ENCODE data around the gene CPNE5.

DNA sequence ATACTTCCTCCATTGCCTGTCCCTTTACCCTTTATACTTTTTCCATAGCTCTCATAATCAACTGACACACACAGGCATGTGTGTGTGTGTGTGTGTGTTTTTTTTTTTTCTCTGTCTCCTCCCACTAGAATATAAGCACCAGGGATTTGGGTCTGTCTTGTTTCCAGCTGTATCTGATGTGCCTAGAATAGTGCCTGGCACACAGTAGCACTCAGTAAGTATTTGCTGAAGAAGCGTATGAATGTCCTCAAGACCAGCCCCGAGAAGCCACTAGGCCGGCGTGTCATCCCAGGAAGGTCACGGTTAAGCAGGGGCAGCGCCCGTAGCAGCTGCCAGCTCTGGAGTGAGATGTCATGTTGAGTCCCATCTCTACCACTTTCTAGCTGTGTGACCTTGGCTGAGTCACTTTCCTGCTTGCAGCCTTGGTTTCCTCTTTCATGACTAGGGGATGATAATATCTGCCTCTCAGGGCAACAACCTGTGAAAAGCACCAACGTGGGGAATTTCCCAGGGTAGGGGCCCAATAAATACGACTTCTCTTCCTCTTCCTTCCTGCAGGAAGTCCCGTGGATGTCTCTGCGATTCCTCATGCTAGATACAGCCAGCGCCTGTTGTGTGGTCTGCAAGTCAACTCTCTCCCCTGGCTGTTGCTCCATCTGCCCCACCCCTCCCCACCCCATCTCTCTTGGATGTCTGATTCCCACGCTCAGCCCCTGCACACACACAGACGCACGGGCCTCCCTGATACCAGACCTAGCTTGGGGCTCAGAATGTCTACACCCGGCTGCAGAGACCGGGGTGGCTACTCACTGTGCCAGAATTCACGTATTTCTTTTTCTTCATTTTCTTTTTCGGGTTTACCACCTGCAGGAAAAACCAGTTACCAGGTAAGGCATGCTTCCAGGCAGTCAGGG, 83.6 kb downstream of the CPNE5 start:
- TF ChIP-seq, protein P1, sequence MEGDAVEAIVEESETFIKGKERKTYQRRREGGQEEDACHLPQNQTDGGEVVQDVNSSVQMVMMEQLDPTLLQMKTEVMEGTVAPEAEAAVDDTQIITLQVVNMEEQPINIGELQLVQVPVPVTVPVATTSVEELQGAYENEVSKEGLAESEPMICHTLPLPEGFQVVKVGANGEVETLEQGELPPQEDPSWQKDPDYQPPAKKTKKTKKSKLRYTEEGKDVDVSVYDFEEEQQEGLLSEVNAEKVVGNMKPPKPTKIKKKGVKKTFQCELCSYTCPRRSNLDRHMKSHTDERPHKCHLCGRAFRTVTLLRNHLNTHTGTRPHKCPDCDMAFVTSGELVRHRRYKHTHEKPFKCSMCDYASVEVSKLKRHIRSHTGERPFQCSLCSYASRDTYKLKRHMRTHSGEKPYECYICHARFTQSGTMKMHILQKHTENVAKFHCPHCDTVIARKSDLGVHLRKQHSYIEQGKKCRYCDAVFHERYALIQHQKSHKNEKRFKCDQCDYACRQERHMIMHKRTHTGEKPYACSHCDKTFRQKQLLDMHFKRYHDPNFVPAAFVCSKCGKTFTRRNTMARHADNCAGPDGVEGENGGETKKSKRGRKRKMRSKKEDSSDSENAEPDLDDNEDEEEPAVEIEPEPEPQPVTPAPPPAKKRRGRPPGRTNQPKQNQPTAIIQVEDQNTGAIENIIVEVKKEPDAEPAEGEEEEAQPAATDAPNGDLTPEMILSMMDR (IDR thresholded peaks at IDR 0.05), result no peak
- TF ChIP-seq TCF7L2 (IDR thresholded peaks at IDR 0.05; ENCODE audit: low read depth, low read length), result no peak
- no peak for TF ChIP-seq POLR2AphosphoS5 (IDR thresholded peaks at IDR 0.05; ENCODE audit: low read depth, low read length)
- TF ChIP-seq, protein P2, sequence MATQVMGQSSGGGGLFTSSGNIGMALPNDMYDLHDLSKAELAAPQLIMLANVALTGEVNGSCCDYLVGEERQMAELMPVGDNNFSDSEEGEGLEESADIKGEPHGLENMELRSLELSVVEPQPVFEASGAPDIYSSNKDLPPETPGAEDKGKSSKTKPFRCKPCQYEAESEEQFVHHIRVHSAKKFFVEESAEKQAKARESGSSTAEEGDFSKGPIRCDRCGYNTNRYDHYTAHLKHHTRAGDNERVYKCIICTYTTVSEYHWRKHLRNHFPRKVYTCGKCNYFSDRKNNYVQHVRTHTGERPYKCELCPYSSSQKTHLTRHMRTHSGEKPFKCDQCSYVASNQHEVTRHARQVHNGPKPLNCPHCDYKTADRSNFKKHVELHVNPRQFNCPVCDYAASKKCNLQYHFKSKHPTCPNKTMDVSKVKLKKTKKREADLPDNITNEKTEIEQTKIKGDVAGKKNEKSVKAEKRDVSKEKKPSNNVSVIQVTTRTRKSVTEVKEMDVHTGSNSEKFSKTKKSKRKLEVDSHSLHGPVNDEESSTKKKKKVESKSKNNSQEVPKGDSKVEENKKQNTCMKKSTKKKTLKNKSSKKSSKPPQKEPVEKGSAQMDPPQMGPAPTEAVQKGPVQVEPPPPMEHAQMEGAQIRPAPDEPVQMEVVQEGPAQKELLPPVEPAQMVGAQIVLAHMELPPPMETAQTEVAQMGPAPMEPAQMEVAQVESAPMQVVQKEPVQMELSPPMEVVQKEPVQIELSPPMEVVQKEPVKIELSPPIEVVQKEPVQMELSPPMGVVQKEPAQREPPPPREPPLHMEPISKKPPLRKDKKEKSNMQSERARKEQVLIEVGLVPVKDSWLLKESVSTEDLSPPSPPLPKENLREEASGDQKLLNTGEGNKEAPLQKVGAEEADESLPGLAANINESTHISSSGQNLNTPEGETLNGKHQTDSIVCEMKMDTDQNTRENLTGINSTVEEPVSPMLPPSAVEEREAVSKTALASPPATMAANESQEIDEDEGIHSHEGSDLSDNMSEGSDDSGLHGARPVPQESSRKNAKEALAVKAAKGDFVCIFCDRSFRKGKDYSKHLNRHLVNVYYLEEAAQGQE (IDR thresholded peaks at IDR 0.05; ENCODE audit: insufficient read depth in 1 of 2, low read depth in 2 of 2, low read length in 1 of 2), result no peak

All from Panc1 (cell line).